ENCODE data around the gene KRTAP10-11. TPM values are rescaled to one million over a fixed set of nuclear protein-coding genes. Genes with fewer than 3 reads are reported as not detected.
A peak's percentile ranks its signal among the peaks of the same experiment; 100 is the strongest.
"Not testable (repeated sequence)": the region's sequence is repeated elsewhere in the genome, so short reads cannot be mapped to it uniquely, and the experiment has no call there.

KRTAP10-11 gene
- total and polyA plus RNA-seq, 11 donors = not detected

GRCh38 chr21:44686000-44686781 is 40.0 kb downstream of the KRTAP10-11 start:
- 29 to 61% (median 43%) methylated on average over 10 to 14 of the region's 14 CpGs for WGBS, 4 donors
- TF ChIP-seq CTCF (IDR thresholded peaks at IDR 0.05) = no peak
- TF ChIP-seq POLR2A (IDR thresholded peaks at IDR 0.05) = no peak
- no peaks in the 10 kb centered on the region for H3K36me3 ChIP-seq
- H3K4me3 ChIP-seq = no peak overlapping the region
- no peaks in the 10 kb centered on the region for H3K4me1 ChIP-seq
- H3K27ac ChIP-seq = no peak overlapping the region
- intact Hi-C loops (cut with DNase I) = no loop called here
- ATAC-seq = no peak
- DNase-seq = peak in 1 of 5 donors; percentile 10
- no peaks in the 10 kb centered on the region for H3K9me3 ChIP-seq
- H3K27me3 ChIP-seq = peaks cover 0 to 42% (median 13%) of the 10 kb centered on the region in 9 donors

GRCh38 chr21:44686843-44687561 is 40.8 kb downstream of the KRTAP10-11 start:
- Histone ChIP-seq H3K4me1 (no peaks in the 10 kb centered on the region), H3K27ac (no peak overlapping the region), H3K27me3 (peaks cover 0 to 42% (median 13%) of the 10 kb centered on the region in 9 donors), H3K9me3 (peaks cover 0 to 4% (median 0%) of the 10 kb centered on the region in 12 donors), H3K4me3 (no peak overlapping the region), H3K36me3 (no peaks in the 10 kb centered on the region)
- intact Hi-C loops (cut with DNase I) = no loop called here
- 69 to 76% (median 74%) methylated on average over 25 of the region's 25 CpGs for WGBS, 4 donors
- ATAC-seq (no peak), DNase-seq (peak in 1 of 5 donors; percentile 16)
- TF ChIP-seq CTCF (IDR thresholded peaks at IDR 0.05) = no peak
- TF ChIP-seq POLR2A (IDR thresholded peaks at IDR 0.05) = no peak

GRCh38 chr21:44687671-44688070 is 41.5 kb downstream of the KRTAP10-11 start:
- no peaks in the 10 kb centered on the region for H3K36me3 ChIP-seq
- no peaks in the 10 kb centered on the region for H3K4me1 ChIP-seq
- H3K4me3 ChIP-seq = no peak overlapping the region
- H3K27me3 ChIP-seq = peaks cover 0 to 37% (median 13%) of the 10 kb centered on the region in 9 donors
- WGBS, 4 donors = 62 to 81% (median 65%) methylated on average over 11 of the region's 11 CpGs
- ATAC-seq = no peak
- no peak overlapping the region for H3K27ac ChIP-seq
- DNase-seq = no peak
- TF ChIP-seq POLR2A (IDR thresholded peaks at IDR 0.05) (no peak), CTCF (IDR thresholded peaks at IDR 0.05) (no peak)
- H3K9me3 ChIP-seq = peaks cover 0 to 10% (median 2%) of the 10 kb centered on the region in 12 donors
- intact Hi-C loops (cut with DNase I) = no loop called here

- H3K36me3 ChIP-seq; H3K4me1 ChIP-seq; ATAC-seq; H3K4me3 ChIP-seq; H3K27ac ChIP-seq; DNase-seq; intact Hi-C loops (cut with DNase I): not testable (repeated sequence)
- Histone ChIP-seq H3K27me3 (peaks cover 0 to 37% (median 13%) of the 10 kb centered on the region in 9 donors), H3K9me3 (peaks cover 0 to 27% (median 14%) of the 10 kb centered on the region in 12 donors)
- 83 to 92% (median 86%) methylated on average over 3 of the region's 3 CpGs for WGBS, 4 donors
Measured at GRCh38 chr21:44689740-44690139, 43.5 kb downstream of the KRTAP10-11 start.
